HepG2 (cell line): ENCODE measurements around the gene LUC7L. TPM values are rescaled to one million over a fixed set of nuclear protein-coding genes. Genes with fewer than 3 reads are reported as not detected.

Source experiments
- HOXA7 ChIP-seq: sonication (generic); formaldehyde crosslinking; IDR thresholded peaks from 2 replicates; pipeline ENCODE4 v1.8.1; 2022; ENCODE audit warnings: mild to moderate bottlenecking, missing genetic modification reagents, moderate library complexity
- KIAA2018 ChIP-seq: sonication (generic); formaldehyde crosslinking; IDR thresholded peaks from 2 replicates; pipeline ENCODE4 v1.5.0; 2020; ENCODE audit warnings: mild to moderate bottlenecking, missing genetic modification reagents, borderline replicate concordance
- KMT2A ChIP-seq: sonication (generic); formaldehyde crosslinking; IDR thresholded peaks from 2 replicates; pipeline ENCODE4 v1.4.0; 2020; ENCODE audit warnings: missing genetic modification reagents
- MNT ChIP-seq: fragments of 450-650 bp; IDR thresholded peaks from 2 replicates; pipeline ENCODE4 v1.6.1; 2016
- NR3C1 ChIP-seq: sonication (generic); formaldehyde crosslinking; IDR thresholded peaks from 2 replicates; pipeline ENCODE4 v1.4.0; 2020; ENCODE audit warnings: missing genetic modification reagents
- PATZ1 ChIP-seq: sonication (generic); formaldehyde crosslinking; IDR thresholded peaks from 2 replicates; pipeline ENCODE4 v1.4.0; 2020; ENCODE audit warnings: missing genetic modification reagents
- TFDP1 ChIP-seq: IDR thresholded peaks from 2 replicates; pipeline ENCODE4 v1.6.1; 2016; ENCODE audit warnings: missing compliant biosample characterization, missing genetic modification reagents, borderline replicate concordance
- UBTF ChIP-seq: sonication (generic); formaldehyde crosslinking; IDR thresholded peaks from 2 replicates; pipeline ENCODE4 v1.4.0; 2020; ENCODE audit warnings: mild to moderate bottlenecking, missing genetic modification reagents
- ZNF383 ChIP-seq: sonication (generic); formaldehyde crosslinking; IDR thresholded peaks from 2 replicates; pipeline ENCODE4 v1.4.0; 2020; ENCODE audit warnings: missing genetic modification reagents, mild to moderate bottlenecking, borderline replicate concordance
- ZNF776 ChIP-seq: sonication (generic); formaldehyde crosslinking; IDR thresholded peaks from 2 replicates; pipeline ENCODE4 v1.4.0; 2020; ENCODE audit warnings: mild to moderate bottlenecking, missing genetic modification reagents
- polyA plus RNA-seq, 8 experiments: library from polyadenylated mRNA; depleted of rRNA in 3 of 8; stranded (reverse) in 7 of 8; unstranded in 1 of 8; fragments of >200 nt; fragmentation: Illumina TruSeq in 4 of 8; extraction: Trizol in 4 of 8; gene quantifications; 2 replicates each; pipeline versions ENCODE4 v1.2.1 to v1.2.3, GENCODE V29; 2011 to 2016; ENCODE audit warnings: low read depth in 4 of 8, missing spikeins in 1 of 8, mixed read lengths in 1 of 8; ENCODE audit not compliant: insufficient read depth in 1 of 8
- total RNA-seq, 5 experiments: library from RNA; depleted of rRNA; stranded (reverse); fragments of >200 nt; fragmentation: Illumina TruSeq; extraction: Trizol; gene quantifications; 2 replicates each; pipeline ENCODE4 v1.2.3, GENCODE V29; 2016; ENCODE audit warnings: low read depth in 1 of 5

The LUC7L gene
- total and polyA plus RNA-seq, 2 of the 13 experiments (the other 11 are each of a cell fraction or from before 2014, with no cell fraction given) = 48.7 to 56.9 TPM

- TF ChIP-seq KIAA2018 (CRISPR knock-in tag) (0 out of 2 replicates have a peak, but pooled peaks have one; percentile 86), KMT2A (peak; percentile 94), MNT (no peak), ZNF776 (peak; percentile 99), UBTF (CRISPR knock-in tag) (peak; percentile 85), HOXA7 (no peak), TFDP1 (peak; percentile 97), ZNF383 (CRISPR knock-in tag) (no peak), PATZ1 (peak; percentile 85), NR3C1 (CRISPR knock-in tag) (0 out of 2 replicates have a peak, but pooled peaks have one; percentile 65)
These were observed at the start of gene LUC7L (continued) for GRCh38 chr16:228852-229730.
